ENCODE data around the gene EML6.

DNA sequence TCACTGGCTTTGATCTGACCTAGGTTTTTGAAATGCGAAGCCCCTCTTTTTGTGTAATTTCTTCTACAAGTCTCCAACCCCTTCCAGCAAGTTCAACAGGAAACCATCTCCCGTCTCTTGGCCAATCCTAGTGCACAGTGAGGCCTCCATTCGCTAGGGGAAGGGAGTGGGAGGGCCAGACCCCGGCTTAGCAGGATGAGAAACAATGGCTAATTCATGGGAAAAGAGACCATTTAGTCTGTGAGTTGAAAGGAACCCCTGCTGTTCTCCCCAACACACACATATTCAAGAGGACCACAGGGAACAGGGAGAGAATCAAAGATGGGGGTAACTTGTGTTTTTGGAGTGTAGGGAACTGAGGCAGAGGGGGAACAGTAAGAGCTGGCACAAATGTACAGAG, 243.8 kb downstream of the EML6 start:
- TF ChIP-seq POLR2A (IDR thresholded peaks at IDR 0.05; ENCODE audit: control extremely low read depth in 1 of 2, low read depth in 2 of 2, low read length in 2 of 2): no peak
- TF ChIP-seq TBP (IDR thresholded peaks at IDR 0.05; ENCODE audit: low read depth, low read length): no peak
- no peak for TF ChIP-seq CTCF (IDR thresholded peaks at IDR 0.05; ENCODE audit: control extremely low read depth in 1 of 3, insufficient read depth in 1 of 3, low read depth in 1 of 3, low read length in 3 of 3)
